ENCODE results near the gene CTBP1. TPM values are rescaled to one million over a fixed set of nuclear protein-coding genes. Genes with fewer than 3 reads are reported as not detected.

The CTBP1 gene
- total RNA-seq, 1 experiment from 2014 or later = 136 TPM

- Histone ChIP-seq H3K9ac (ENCODE audit: extremely low read depth, insufficient read length, low read length) (no peak overlapping the region), H3K27me3 (ENCODE audit: insufficient read depth, low read length) (no peaks in the 10 kb centered on the region), H3K4ac (ENCODE audit: low read depth, low read length) (no peak overlapping the region), H3K14ac (ENCODE audit: insufficient read depth, low read length) (no peak overlapping the region), H2AFZ (ENCODE audit: low read length) (no peak overlapping the region), H4K8ac (replicated peaks; ENCODE audit: insufficient read length, low read depth, low read length) (no peak overlapping the region), H2BK20ac (ENCODE audit: low read depth, low read length, poor library complexity, severe bottlenecking) (no peak overlapping the region), H3K27ac (ENCODE audit: insufficient read length, low read depth, low read length) (no peak overlapping the region), H3K79me2 (ENCODE audit: insufficient read depth, low read length) (peaks cover 40% of the 10 kb centered on the region; the same call in 1 of the 2 replicates), H2AK5ac (ENCODE audit: insufficient read length, low read length) (no peak overlapping the region), H3K4me2 (ENCODE audit: insufficient read depth, insufficient read length, low read length) (no peak overlapping the region), H3K23ac (ENCODE audit: insufficient read length, low read depth, low read length) (no peak overlapping the region), H2BK12ac (ENCODE audit: insufficient read length, low read depth, low read length) (no peak overlapping the region), H4K20me1 (ENCODE audit: control insufficient read depth, insufficient read depth, insufficient read length) (peaks cover 5% of the 10 kb centered on the region), H3T11ph (ENCODE audit: low read length) (no peak overlapping the region), H3K23me2 (ENCODE audit: insufficient read length, low read depth, low read length, poor library complexity, severe bottlenecking) (no peaks in the 10 kb centered on the region), H3K18ac (ENCODE audit: insufficient read length, low read depth, low read length) (no peak overlapping the region), H2BK5ac (ENCODE audit: insufficient read length, low read length) (no peak overlapping the region), H3K9me3 (ENCODE audit: control insufficient read depth, low read depth, low read length) (no peaks in the 10 kb centered on the region), H2BK15ac (ENCODE audit: low read depth, low read length) (no peak overlapping the region), H3K4me1 (ENCODE audit: insufficient read depth, low read length) (no peaks in the 10 kb centered on the region), H2BK120ac (ENCODE audit: low read depth, low read length, poor library complexity, severe bottlenecking) (no peak overlapping the region), H4K91ac (ENCODE audit: insufficient read length, low read depth, low read length) (no peak overlapping the region), H3K56ac (ENCODE audit: insufficient read length, low read depth, low read length) (no peak overlapping the region), H3K79me1 (ENCODE audit: insufficient read depth, low read depth, low read length, poor library complexity, severe bottlenecking) (peaks cover 8% of the 10 kb centered on the region), H4K5ac (ENCODE audit: insufficient read length, low read depth, low read length) (no peak overlapping the region)
- no peaks in the 10 kb centered on the region for H3K9me3 Mint-ChIP-seq
- peak overlapping the region in 1 of 3 experiments; percentile 64; a peak in 1 of 7 replicates for H3K27ac Mint-ChIP-seq
- peaks cover 2 to 5% of the 10 kb centered on the region in 2 experiments; a peak in 2 of 4 replicates for H3K4me1 Mint-ChIP-seq
- no peaks in the 10 kb centered on the region for H3K27me3 Mint-ChIP-seq (ENCODE audit: low read depth)
- no peak for TF ChIP-seq CTCF (conservative IDR thresholded peaks at IDR 0.05)
- H3K4me3 Mint-ChIP-seq = no peak overlapping the region
- no CpG with 5 or more reads among the region's 21 CpGs for whole genome bisulfite sequencing (ENCODE audit: extremely low coverage, insufficient read length, low lambda C conversion rate)
- no peak for DNase-seq
- H3K36me3 Mint-ChIP-seq (ENCODE audit: insufficient read depth in 1 of 3, low read depth in 3 of 3) = peaks cover 15 to 29% (median 28%) of the 10 kb centered on the region in 3 experiments; a peak in 6 of 7 replicates
These were observed 7.4 kb downstream of the CTBP1 start for GRCh38 chr4:1241466-1241935.

All from H9 (cell line).